Stimulated activated CD8-positive, alpha-beta memory T cell treated with anti-CD3 and anti-CD28 coated beads, Interleukin-4, amount 100 ng/mL, for 48 hours (primary cell): ENCODE measurements around the gene ARHGAP26.

Experiments
- DNase-seq: peaks from one replicate; pipeline ENCODE4 v3.0.0-alpha.2; 2020

The ARHGAP26 gene

GRCh38 chr5:142769793-142770649 lies at the start of gene ARHGAP26:
ARHGAP26 (plus strand) TSS chr5:142770377; CDS start chr5:142770762, 385 bp downstream.
- peak; percentile 95 for DNase-seq

- no peak for DNase-seq
These were observed 49.4 kb upstream of the ARHGAP26 start for GRCh38 chr5:142720641-142721271.

- no peak for DNase-seq
These were observed 48.0 kb upstream of the ARHGAP26 start for GRCh38 chr5:142722146-142722545.

DNA sequence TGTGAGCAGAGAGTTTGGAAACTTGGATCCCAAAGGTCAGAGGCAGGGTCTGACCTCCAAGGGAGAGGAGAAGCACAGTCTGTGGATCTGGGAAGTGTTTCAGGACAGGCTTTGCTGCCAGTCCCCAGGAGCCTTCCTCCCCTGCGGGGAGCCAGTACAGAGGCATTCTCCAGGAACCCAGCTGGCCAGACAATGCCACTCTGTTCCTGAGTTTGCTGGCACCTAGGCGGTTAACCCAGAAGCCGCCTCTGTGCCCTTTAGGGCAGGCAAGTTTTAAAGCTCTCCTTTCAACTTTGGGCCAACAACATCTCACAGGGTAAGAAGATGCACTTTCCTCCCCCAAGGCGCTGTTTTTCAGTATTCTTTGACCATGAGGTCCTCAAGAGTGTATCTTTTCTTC lies 47.3 kb upstream of the ARHGAP26 start:
- DNase-seq = no peak

DNA sequence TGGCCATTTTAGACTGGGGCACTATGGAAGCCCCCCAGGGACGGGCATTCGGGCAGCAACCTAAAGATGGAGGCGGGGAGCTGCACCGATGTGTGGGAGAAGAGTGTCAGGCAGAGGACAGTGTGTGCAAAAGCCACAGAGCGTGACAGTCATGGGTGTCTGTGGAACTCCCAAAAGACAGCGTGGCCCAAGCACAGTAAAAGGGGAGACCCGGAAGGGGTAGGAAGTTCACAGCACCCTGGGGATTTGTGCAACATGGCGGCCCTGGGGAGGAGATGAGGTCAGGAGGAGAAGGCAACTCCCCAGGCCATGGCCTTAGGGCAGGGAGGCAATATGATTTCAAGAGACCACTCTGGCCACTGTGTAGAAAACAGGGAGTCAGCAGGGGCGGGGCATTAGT lies 45.4 kb upstream of the ARHGAP26 start:
- no peak for DNase-seq

GRCh38 chr5:142725231-142726187 lies 44.7 kb upstream of the ARHGAP26 start:
- no peak for DNase-seq

DNA sequence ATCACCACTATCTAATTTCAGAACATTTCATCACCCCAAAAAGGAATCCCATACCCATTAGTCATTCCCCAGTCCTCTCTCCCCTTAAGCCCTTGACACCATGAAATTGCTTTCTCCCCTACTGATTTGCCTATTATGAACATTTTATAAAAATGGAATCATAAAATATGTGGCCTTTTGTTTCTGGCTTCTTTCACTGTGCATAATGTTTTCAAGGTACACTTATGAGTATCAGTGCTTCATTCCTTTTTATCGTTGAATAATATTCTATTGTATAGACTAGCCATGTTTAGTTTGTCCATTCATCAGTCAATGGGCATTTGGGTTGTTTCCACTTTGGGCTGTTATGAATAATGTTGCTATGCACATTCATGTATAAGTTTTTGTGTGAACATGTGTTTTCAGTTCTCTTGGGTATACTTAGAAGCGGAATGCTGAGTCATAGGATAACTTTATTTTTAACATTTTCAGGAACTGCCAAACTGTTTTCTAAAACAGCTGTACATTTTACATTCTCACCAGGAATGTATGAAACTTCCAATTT lies 43.9 kb upstream of the ARHGAP26 start:
- DNase-seq = no peak

GRCh38 chr5:142727735-142728047 lies 42.5 kb upstream of the ARHGAP26 start:
- DNase-seq = no peak

- DNase-seq = no peak
These were observed 34.6 kb upstream of the ARHGAP26 start for GRCh38 chr5:142735323-142736246.

DNA sequence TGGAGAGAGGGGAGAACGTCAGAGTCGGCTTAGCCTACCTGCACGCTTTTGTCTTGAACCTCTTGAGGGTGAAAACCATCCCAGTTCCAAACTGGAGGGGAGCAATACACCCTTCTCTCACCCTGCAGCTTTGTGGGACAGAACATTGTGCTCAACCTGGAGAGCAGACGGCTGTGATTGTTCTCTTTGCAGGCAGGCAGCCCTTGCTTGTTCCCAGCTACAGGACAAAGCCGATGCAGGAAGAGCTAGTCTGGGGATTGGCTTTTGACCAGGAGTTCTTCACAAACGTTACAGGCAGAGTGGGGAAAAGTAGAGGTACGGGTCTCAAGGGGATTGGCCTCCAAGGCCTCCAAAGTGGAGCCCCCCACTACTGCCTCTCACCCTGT lies 33.9 kb upstream of the ARHGAP26 start:
- no peak for DNase-seq

DNA sequence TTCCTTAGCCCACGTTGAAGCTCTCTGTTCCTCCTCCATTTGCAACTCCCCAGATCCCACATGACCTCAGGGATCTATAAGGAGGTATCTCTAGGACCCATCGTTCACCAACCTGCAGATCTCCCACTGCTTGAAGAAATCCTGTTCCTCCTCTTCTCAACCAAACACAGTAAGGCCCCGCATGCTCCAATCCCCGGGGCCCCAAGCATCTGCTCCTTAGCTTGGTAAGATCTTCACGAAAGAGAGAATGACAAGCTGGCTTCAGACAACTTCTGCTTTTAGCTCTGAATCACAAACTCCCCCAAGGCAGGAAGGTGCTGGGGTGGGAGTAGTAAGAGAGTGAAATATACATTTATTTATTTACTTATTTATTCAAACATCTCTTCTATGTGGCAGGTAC lies 33.0 kb upstream of the ARHGAP26 start:
- DNase-seq = no peak

GRCh38 chr5:142740474-142741242 lies 29.5 kb upstream of the ARHGAP26 start:
- DNase-seq = no peak

GRCh38 chr5:142743592-142744441 lies 26.4 kb upstream of the ARHGAP26 start:
- DNase-seq = no peak

GRCh38 chr5:142745268-142745667 lies 24.9 kb upstream of the ARHGAP26 start:
- no peak for DNase-seq

- no peak for DNase-seq
These were observed 23.4 kb upstream of the ARHGAP26 start for GRCh38 chr5:142746532-142747433.

DNA sequence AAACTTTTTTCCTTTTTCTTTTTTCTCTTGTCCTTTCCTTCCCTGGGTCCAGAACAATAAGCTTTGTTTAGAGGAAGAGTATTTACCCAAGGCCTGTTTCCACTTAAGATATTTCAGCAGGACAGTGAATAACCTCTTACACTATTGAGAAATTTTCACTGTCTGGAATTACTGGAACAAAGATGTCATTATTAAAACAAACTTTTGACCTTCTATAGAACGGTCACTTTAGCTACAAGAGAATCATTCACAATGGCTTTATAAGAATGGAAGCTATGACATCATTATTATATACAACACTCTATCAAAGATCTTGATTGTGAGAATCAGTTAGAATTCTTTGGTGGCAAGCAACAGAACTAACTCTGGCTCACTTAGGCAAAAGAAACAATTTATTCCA lies 22.0 kb upstream of the ARHGAP26 start:
- DNase-seq = no peak

GRCh38 chr5:142748568-142749249 lies 21.5 kb upstream of the ARHGAP26 start:
- peak; percentile 69 for DNase-seq

GRCh38 chr5:142749321-142749720 lies 20.9 kb upstream of the ARHGAP26 start:
- no peak for DNase-seq
